GM21717 (cell line): ENCODE measurements around the gene LAMA3.
"Not testable (repeated sequence)": the region's sequence is repeated elsewhere in the genome, so short reads cannot be mapped to it uniquely, and the experiment has no call there.

Experiments
- ATAC-seq: cut with Tn5 transposase; IDR thresholded peaks from one replicate; pipeline ENCODE4 v1.9.1; 2021; ENCODE audit warnings: mild to moderate bottlenecking, moderate library complexity; ENCODE audit not compliant: unreplicated experiment

Gene LAMA3

GRCh38 chr18:23725827-23726661, 36.8 kb downstream of the LAMA3 start:
- ATAC-seq, result no peak

DNA sequence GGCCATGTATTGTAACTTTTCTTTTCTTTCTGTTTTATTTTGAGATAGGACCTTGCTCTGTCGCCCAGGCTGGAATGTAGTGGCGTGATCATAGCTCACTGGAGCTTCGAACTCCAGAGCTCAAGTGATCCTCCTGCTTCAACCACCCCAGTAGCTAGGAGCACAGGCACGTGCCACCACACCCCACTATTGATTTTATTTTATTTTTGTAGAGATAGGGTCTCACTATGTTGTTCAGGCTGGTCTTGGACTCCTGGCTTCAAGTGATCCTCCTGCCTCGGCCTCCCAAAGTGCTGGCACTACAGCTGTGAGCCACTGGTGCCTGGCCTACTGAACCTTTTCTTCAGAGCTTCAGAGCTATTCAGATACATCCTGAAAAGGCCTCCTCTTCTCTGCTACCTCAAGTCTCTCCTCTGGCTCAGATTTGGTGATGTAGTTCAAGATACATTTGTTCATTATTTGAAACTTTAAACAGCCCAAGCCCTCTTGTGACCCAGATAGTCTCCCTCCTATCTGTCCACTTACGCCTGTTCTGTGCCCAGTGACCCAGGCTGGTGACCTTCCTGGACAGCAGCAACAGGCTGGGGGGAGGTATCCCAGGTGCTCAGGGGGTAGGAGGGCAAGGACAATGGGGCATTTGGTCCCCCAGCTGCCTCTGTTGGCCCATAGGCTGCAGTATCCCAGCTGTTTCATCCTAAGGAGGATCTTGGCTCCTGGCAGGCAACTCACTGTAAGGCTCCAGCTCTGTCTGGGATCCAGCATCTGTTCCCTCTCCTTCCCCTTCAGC, 38.6 kb downstream of the LAMA3 start:
- no peak for ATAC-seq

GRCh38 chr18:23730857-23731256, 41.6 kb downstream of the LAMA3 start:
- ATAC-seq, result no peak

DNA sequence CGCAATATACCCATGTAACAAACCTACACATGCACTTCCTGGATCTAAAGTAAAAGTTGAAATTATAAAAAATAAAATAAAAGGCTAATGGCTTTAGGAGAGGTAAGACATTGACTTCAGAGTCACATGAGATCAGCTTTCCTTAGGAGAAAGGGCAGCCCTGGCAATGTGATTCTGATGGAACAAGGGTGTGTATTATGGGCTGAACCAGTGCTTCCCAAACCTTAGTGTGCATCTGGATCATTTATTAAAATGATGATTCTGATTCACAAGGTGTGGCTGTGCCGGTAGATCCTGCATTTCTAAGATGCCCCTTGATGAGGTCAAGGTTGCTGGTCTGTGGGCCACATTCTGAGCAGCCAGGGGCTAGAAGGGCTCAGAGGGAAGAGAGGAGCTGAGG, 42.6 kb downstream of the LAMA3 start:
- ATAC-seq, result no peak

DNA sequence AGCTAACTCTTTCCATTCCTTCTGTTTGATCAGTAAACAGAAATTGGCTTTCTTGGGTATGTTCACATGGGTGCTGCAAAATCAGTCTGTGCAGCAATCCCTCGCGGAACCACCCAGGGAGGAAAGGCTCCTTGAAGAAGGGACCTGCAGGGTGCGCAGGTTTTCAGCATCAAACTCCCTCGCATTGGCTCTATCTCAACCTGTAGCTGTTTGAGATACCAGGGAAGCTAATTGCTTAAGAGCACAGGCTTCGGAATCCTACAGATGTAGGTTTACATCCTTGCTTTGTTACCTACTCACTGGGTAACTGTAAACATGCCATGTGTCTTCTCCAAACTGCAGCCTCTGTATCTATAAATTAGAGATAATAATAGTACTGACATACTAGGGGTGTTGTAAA, 43.2 kb downstream of the LAMA3 start:
- no peak for ATAC-seq

DNA sequence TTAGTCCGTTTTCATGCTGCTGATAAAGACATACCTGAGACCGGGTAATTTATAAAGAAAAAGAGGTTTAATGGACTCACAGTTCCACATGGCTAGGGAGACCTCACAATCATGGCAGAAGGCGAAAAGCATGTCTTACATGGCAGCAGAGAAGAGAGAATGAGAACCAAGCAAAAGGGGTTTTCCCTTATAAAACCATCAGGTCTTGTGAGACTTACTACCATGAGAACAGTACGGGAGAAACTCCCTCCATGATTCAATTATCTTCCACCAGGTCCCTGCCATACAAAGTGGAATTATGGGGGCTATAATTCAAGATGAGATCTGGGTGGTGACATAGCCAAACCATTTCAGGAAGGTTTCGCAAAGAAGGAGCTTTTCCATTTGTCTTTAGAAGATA, 44.0 kb downstream of the LAMA3 start:
- ATAC-seq, result not testable (repeated sequence)

DNA sequence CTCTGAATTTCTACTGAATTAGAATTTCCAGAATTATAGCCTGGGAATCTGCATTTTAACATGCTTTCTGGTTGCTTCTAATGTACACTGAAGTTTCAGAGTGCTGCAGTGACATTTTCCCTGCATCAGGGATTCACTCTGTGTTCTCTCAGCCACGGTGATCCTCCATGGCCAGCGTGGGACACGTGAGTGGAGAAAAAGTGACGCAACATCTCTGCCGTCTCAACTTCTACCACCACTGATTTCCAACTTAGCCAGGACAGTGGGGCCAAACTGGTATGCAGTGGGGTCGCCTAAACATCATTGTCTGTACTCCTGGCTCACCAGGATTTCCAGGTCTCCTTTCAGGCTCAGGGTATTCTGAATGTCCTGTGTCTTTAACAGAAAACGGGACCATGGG, 44.6 kb downstream of the LAMA3 start:
- ATAC-seq, result no peak

GRCh38 chr18:23735021-23735464, 45.8 kb downstream of the LAMA3 start:
- ATAC-seq, result no peak

DNA sequence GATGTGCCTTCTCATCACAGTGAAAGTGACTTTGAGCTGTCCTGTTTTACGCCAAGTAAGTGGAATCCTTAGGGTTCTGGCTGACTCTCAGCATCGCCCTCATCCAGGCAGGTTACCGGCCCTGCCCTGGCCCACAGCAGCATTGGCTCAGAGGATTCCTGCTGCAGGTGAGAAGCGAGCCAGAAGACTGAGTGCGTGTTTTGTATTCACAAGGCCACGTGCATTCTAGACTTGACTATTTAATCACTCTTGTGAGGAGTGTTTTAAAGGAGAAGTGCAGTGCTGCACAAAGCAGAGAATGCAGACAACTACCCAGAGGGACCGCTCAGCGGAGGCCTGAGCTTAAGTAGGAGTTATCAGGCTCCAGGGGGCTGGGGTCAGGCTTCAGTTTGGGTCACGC, 48.3 kb downstream of the LAMA3 start:
- no peak for ATAC-seq

DNA sequence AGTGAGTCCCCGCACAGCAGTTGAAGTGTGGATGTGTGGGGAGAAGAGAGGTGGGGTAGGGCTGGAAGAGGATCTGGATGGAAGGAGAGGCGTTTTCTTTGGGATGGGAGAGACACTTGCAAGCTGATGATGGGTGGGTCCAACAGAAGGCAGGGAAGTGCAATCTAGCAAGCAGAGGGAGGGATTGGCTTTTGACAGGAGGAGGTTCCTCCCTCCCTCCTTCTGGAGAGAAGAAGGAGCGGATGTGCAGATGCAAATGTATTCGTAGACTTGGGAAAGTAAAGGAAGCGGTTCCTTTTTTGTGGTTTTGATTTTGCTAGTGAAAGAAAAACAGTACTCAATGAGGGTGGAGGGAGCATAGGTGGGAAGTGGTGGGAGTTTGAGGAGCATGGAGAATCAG, 48.9 kb downstream of the LAMA3 start:
- ATAC-seq, result no peak

DNA sequence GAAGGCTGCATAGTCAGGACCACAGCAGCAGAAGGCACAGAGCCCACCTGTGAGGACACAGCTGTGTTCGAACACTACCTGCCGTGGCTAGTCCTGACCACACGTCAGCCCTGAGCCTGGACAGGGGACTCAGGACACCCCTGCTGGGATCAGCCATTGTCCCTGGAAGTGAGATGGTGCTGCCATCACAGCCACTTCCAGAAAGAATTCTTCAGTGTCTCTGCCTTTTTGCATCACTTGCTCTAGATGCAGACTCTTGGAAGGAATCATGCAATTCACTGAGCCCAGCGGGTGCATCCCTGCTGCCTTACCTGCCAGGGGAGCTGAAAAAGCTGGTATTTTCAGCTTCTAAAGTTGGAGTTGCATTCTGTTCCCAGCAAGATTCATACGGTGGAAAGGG, 49.3 kb downstream of the LAMA3 start:
- ATAC-seq, result no peak

- ATAC-seq, result no peak
These were observed 51.0 kb downstream of the LAMA3 start for GRCh38 chr18:23740105-23740830.

- ATAC-seq, result not testable (repeated sequence)
These were observed 52.7 kb downstream of the LAMA3 start for GRCh38 chr18:23741967-23742366.

DNA sequence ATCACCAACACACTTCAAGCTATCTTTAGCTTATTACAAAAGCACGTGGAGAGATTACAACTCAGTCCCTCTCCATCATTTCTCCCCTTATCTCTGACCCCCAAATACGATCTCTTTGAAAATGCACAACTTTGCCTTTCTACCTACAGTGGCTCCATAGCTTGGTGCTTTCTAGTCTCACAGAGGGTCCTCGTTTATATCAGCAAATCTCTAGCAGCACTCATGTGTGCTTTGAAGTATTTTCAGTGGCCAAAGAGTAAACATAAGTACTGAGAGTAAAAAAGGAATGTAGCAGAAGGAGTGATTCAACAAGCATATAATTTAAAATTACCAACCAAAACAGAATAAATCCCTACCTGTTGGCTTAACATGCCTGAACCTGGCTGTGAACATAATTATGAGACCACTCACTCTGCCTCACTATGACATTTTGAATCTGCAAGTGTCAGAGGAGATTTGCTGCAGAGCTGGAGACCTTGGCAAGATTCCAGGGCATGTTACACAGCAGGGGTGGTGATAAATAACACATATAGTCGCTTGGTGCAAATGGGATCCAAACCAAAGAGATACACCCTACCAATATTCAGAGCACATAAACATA, 54.6 kb downstream of the LAMA3 start:
- no peak for ATAC-seq

GRCh38 chr18:23745366-23745765, 56.1 kb downstream of the LAMA3 start:
- ATAC-seq, result no peak

- ATAC-seq, result no peak
These were observed 57.6 kb downstream of the LAMA3 start for GRCh38 chr18:23746851-23747250.

DNA sequence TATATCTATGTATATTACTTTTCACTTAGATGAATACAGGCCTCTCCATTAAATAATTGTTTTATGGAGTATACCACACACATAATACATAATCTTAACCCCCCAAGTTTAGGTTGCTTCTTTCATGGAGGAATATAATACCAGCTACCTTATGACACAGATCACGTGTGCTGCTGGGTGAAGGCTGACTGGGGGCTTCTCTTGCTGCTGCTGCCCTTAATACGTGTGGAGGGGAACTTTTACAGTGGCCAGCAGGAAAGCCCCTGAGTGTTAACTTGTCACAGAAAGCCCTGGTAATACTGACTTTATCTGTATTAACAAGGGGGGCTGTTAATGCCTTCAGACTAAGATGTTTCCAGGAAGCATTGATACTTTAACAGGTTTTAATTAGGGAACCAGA, 63.1 kb downstream of the LAMA3 start:
- no peak for ATAC-seq

DNA sequence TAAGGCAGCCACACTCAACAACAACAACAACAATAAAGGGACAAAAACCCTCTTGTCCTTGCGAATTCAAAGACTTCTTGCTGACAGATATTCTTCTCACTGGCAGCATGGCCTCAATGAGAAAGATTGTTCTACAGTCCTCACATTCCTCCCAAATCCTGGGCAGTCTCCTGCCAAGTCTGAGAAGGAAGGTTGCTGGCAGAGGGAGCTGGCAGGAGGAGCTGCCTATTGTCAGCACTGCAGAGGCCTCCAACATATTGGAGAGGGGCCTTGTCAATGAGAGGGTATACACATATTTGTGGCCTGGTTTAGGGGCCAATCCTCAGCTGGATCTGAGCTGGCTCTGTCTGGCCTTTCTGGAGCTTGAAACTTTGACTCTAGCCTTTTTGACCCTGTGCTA, 63.5 kb downstream of the LAMA3 start:
- ATAC-seq, result no peak

DNA sequence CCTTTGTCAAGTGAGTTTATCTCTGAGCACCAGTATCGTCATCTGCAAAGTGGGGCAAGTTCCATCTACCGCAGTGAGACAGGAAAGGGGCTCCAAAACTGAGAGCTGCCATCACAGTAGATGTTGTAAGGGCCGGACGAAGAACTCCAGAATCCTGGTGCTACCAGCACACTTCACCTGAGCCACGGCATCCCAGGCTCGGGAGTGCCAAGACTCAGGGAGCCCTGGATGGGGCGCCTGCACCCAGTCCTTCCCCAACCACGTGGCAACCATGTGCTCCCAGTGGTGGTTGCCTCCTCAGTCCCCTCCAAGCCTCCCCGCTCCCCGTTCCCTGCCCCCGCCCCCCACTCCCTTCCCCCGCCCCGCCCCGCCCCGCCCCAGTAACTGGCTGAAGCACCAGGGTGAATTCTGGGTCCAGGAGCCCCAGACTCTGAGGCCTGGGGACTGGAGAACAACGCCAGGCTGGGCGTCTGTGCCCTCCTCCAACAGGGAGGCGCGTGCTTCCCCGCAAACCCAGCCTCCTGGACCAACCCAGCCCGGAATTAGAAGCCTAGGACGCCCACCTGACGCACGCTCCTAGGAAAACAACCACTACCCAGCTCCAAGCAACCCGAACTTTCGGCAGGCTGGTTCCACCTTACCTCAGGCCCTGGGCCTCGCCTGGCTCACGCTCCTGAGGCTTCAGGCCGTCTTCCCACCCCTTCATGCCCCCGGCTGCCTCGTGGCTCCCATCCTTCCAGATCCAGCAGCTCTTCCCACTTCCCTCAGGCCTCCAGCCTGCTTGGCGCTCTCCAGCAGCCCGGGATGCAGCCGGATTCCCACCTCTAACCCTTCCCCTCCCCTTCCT, 67.6 kb downstream of the LAMA3 start:
- ATAC-seq, result no peak

- ATAC-seq, result no peak
These were observed 68.1 kb downstream of the LAMA3 start for GRCh38 chr18:23757437-23757733.
